ENCODE results near the gene RELN.

RELN gene

GRCh38 chr7:103729026-103729425 is 260.4 kb downstream of the RELN start:
- in situ Hi-C loops (cut with HindIII; ENCODE audit: low sequenced_read_pairs): no loop called here

GRCh38 chr7:103727982-103728610 is 261.4 kb downstream of the RELN start:
- in situ Hi-C loops (cut with HindIII; ENCODE audit: low sequenced_read_pairs): no loop called here

- in situ Hi-C loops (cut with HindIII; ENCODE audit: low sequenced_read_pairs): no loop called here
These were observed 270.4 kb downstream of the RELN start for GRCh38 chr7:103719070-103719469.

GRCh38 chr7:103718482-103719061 is 270.9 kb downstream of the RELN start:
- in situ Hi-C loops (cut with HindIII; ENCODE audit: low sequenced_read_pairs): no loop called here

- in situ Hi-C loops (cut with HindIII; ENCODE audit: low sequenced_read_pairs): no loop called here
These were observed 271.9 kb downstream of the RELN start for GRCh38 chr7:103717574-103717973.

GRCh38 chr7:103715376-103716120 is 273.9 kb downstream of the RELN start:
- in situ Hi-C loops (cut with HindIII; ENCODE audit: low sequenced_read_pairs): no loop called here

GRCh38 chr7:103714376-103714927 is 275.0 kb downstream of the RELN start:
- in situ Hi-C loops (cut with HindIII; ENCODE audit: low sequenced_read_pairs): no loop called here

- in situ Hi-C loops (cut with HindIII; ENCODE audit: low sequenced_read_pairs): no loop called here
These were observed 276.3 kb downstream of the RELN start for GRCh38 chr7:103712991-103713778.

- in situ Hi-C loops (cut with HindIII; ENCODE audit: low sequenced_read_pairs): no loop called here
These were observed 278.0 kb downstream of the RELN start for GRCh38 chr7:103711413-103711812.

- in situ Hi-C loops (cut with HindIII; ENCODE audit: low sequenced_read_pairs): no loop called here
These were observed 279.2 kb downstream of the RELN start for GRCh38 chr7:103710247-103710646.

GRCh38 chr7:103706805-103707204 is 282.7 kb downstream of the RELN start:
- in situ Hi-C loops (cut with HindIII; ENCODE audit: low sequenced_read_pairs): no loop called here

- in situ Hi-C loops (cut with HindIII; ENCODE audit: low sequenced_read_pairs): no loop called here
These were observed 283.9 kb downstream of the RELN start for GRCh38 chr7:103705542-103705941.

- in situ Hi-C loops (cut with HindIII; ENCODE audit: low sequenced_read_pairs): no loop called here
These were observed 284.8 kb downstream of the RELN start for GRCh38 chr7:103704701-103705100.

- in situ Hi-C loops (cut with HindIII; ENCODE audit: low sequenced_read_pairs): no loop called here
These were observed 286.5 kb downstream of the RELN start for GRCh38 chr7:103702982-103703381.

GRCh38 chr7:103702454-103702853 is 287.0 kb downstream of the RELN start:
- in situ Hi-C loops (cut with HindIII; ENCODE audit: low sequenced_read_pairs): no loop called here

GRCh38 chr7:103699032-103699431 is 290.4 kb downstream of the RELN start:
- in situ Hi-C loops (cut with HindIII; ENCODE audit: low sequenced_read_pairs): no loop called here

GRCh38 chr7:103698064-103698463 is 291.4 kb downstream of the RELN start:
- in situ Hi-C loops (cut with HindIII; ENCODE audit: low sequenced_read_pairs): no loop called here

GRCh38 chr7:103695521-103695920 is 293.9 kb downstream of the RELN start:
- in situ Hi-C loops (cut with HindIII; ENCODE audit: low sequenced_read_pairs): no loop called here

GRCh38 chr7:103694304-103694703 is 295.2 kb downstream of the RELN start:
- in situ Hi-C loops (cut with HindIII; ENCODE audit: low sequenced_read_pairs): no loop called here

GRCh38 chr7:103691291-103691690 is 298.2 kb downstream of the RELN start:
- in situ Hi-C loops (cut with HindIII; ENCODE audit: low sequenced_read_pairs): no loop called here
